HG02610 (cell line): Measurements from ENCODE around the gene ERICH6.

Source experiments
- ATAC-seq: cut with Tn5 transposase; IDR thresholded peaks from one replicate; pipeline ENCODE4 v1.9.1; 2021; ENCODE audit warnings: mild to moderate bottlenecking, moderate library complexity; ENCODE audit not compliant: unreplicated experiment

ERICH6 gene

DNA sequence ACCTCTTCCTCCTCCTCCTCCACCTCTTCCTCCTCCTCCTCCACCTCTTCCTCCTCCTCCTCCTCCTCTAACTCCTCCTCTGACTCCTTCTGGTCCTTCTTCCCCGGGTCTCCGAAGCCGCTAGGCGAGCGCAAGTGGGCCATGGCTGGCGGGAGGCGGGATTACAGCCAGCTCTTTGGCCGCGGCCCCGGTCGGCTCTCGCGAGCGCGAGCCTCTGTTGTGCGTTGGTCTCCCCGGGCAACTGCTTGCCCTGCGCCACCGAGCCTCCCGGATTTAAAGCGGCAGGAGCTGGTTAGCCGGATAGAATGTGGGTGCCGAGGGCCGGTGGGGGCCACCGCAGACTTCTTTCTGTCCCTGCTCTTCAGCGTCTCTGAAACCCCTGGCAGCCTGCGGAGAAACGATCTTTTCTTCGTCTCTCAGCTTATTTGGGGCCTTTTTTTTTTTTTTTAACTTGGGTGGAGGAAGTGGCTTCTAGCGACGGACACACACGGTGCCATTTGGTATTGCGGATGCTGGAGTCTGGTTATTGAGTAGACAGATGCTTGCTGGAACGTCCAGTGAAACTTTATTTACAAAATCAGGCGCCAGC, at the start of gene ERICH6:
Gene ERICH6 (minus strand): TSS at position 165 of the 589 bp plus-strand sequence. CDS start 22 bp downstream, at position 143.
- ATAC-seq, result peak; percentile 100

DNA sequence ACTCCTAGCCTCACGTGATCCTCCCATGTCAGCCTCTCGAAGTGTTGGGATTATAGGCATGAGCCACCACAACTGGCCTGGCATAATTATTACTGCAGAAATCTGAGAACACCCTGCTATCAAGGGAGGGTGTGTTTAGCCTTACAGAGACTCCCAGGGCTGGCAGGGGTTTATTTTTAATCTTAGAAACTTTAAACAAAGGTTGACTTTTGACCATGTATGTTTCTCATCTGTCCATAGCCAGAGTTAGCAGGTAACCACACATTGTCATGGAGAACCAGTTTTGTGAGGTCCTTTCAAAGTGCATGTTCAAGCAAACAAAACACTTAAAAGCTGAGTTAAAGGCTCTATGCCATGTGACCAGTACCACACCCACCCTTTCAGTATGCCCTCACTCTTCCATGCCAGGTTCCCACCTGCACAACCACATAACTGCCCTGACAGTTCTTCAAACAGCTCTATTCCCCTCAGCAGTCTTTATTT, 48.1 kb upstream of the ERICH6 start:
- ATAC-seq, result no peak

- no peak for ATAC-seq
These were observed 45.5 kb upstream of the ERICH6 start for GRCh38 chr3:150749255-150749654.

DNA sequence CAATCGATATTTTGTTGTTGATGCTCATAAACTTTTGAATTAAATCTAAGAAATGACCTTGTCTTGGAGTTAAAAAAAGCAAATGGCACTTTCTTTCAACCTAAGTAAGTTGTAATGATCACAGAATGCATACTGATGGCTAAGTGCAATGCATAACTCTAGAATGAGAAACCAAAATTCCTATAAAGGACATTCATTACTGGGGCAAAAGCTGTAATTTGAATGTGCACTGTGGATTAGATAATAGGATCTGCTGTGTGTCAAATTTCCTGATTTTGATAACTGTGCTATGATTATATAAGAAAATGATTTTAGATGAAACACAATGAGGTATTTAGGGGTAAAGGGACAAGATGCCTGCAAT, 44.9 kb upstream of the ERICH6 start:
- no peak for ATAC-seq

DNA sequence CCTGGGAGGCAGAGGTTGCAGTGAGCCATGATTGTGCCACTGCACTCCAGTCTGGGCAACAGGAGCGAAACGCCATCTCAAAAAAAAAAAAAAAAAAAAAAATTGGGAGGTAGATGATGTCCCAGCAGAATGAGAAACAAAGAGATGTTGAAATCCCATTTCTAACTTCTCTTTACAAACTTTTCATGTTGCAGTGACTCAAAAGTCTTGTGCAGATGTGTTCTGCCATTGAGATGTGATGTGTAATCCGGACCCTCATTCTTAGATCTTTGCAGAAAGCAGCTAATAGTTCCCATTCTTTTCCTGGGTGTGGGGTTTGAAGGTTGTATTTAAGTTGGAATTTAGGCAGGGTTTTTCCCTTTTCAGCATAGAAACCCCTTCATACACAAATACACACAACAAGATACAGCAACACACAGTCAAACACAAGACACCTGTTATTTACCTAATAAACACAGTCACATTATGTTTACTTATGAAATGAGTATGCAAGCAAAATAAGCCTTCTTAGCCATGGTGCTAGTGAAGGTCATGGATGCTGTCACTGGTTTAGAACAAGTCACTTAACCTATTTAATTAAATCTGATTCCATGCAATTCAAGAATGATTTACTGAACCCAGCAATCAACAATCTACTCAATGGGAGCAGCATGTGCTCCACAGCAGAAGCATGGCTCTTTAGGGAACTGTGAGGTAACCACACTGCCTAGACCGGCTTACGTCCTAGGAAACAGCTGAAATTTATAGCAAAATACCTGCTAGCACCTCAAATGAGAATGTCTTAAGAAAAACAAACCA, 44.4 kb upstream of the ERICH6 start:
- ATAC-seq, result peak; percentile 39

- no peak for ATAC-seq
These were observed 43.3 kb upstream of the ERICH6 start for GRCh38 chr3:150746791-150747590.

GRCh38 chr3:150745832-150746231, 42.1 kb upstream of the ERICH6 start:
- no peak for ATAC-seq

GRCh38 chr3:150744919-150745211, 41.1 kb upstream of the ERICH6 start:
- no peak for ATAC-seq

DNA sequence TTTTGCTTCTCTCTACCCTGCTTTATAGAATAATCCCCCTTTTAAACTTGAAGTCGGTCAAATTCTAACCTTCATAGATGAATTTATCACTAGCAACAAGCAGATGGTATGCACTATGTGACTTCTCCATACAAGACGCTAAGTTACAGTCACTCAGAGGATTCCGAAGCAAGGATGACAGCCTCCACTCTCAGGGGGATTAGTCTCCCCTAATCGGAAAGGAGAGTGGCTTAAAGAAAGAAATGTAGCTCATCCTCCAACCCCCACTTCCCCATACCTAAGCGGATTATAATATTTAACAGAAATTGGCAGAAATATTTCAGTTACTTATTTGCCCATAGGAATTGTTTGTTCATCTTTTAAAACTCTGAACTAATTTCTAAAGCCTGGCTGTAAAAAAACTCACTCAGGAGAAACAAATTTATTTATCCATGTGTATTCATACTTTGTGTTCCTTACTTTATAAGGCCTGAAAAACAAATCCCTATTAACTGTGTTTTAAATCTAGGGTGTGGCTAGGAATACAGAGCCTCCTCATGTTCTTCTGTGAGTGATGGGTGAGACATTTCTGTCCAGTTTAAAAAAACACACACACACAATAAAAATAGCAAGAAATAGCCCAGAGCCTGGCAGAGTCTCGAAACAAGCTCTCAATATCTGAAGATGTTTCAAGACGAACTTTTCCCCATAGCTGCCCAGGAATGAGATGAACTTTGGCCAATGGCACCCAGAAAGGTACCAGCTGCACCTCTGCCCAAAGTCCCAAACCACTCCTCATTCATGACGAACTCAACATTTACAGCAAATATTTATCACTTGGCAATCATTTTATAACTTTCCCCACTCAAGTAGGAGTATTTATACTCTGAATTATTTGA, 40.6 kb upstream of the ERICH6 start:
- ATAC-seq, result no peak

GRCh38 chr3:150743508-150743907, 39.8 kb upstream of the ERICH6 start:
- ATAC-seq, result no peak

GRCh38 chr3:150742679-150743078, 39.0 kb upstream of the ERICH6 start:
- no peak for ATAC-seq

- ATAC-seq, result no peak
These were observed 38.4 kb upstream of the ERICH6 start for GRCh38 chr3:150742141-150742523.

GRCh38 chr3:150741497-150742140, 37.9 kb upstream of the ERICH6 start:
- no peak for ATAC-seq

- no peak for ATAC-seq
These were observed 37.2 kb upstream of the ERICH6 start for GRCh38 chr3:150740733-150741496.

GRCh38 chr3:150739877-150740645, 36.3 kb upstream of the ERICH6 start:
- ATAC-seq, result no peak

DNA sequence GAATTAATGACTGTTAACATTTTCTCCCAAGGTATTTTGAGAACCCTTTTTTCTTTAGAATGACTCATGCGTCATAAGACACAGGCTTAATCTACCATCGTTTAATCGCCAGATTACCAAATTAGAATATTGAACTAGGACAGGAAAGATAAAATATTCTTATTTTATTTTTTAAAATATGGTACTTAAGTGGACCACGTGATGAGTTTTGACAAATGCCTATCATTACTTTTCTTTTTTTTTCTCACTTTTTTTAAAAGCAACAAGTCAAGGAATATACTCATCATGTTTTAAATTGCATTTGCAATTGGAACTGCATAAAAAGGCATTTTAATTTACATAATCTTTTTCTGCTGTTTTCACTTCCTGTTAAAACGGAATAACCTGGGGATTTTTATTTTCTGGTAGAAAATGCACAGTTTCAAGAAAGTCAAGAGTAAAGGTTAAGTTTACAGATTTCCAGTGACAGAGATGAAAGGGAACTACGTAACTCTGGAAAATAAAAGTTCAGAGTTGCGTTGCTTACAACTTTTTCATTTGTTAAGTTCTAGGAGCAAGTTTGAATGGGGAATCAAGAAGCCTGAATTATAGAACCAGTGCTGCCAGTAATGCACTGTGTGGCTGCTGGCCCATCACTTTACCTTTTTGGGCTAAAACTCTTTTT, 35.6 kb upstream of the ERICH6 start:
- ATAC-seq, result no peak

DNA sequence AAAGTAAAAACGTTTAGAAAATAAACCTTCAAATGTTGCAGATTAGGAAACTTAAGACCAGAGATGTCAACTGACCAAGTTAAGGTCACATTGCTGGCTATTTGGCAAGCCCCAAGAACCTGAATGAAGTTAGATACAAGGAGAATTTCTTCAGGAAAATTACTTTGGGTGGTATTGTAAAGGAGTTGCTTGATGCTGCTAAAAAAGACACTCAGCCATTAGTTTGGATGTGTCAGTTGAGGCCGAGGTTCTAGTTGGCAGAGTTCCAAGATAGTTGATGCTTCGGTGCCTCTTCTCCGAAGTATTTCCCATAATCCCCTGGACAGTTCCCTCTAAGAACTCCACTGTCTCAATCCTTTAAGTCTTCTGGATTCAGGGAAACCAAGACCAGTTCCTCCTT, 35.0 kb upstream of the ERICH6 start:
- ATAC-seq, result no peak
